SK-N-SH treated with all-trans-retinoic acid at 6 μM for 48 hours (cell line): ENCODE results near the gene TMC6.

ENCODE experiments used
- ATAC-seq: fragments of 200-7000 bp; cut with Tn5 transposase; 3 replicates; pipeline ENCODE4 v1.9.1; 2020; ENCODE audit warnings: mild to moderate bottlenecking, moderate library complexity
- BACH2 ChIP-seq: fragments of 250-450 bp; sonication (Bioruptor Pico); IDR thresholded peaks from 2 replicates; pipeline ENCODE4 v1.9.0; 2021; ENCODE audit warnings: mild to moderate bottlenecking, borderline replicate concordance
- CREB5 ChIP-seq: fragments of 250-450 bp; sonication (Bioruptor Pico); IDR thresholded peaks from 2 replicates; pipeline ENCODE4 v1.5.1; 2020; ENCODE audit warnings: low read depth, mild to moderate bottlenecking, moderate library complexity
- CSDC2 ChIP-seq: fragments of 250-450 bp; sonication (Bioruptor Pico); IDR thresholded peaks from 2 replicates; pipeline ENCODE4 v1.5.0; 2020; ENCODE audit warnings: mild to moderate bottlenecking, moderate library complexity
- CSRNP3 ChIP-seq: fragments of 250-450 bp; sonication (Bioruptor Pico); IDR thresholded peaks from 2 replicates; pipeline ENCODE4 v1.5.1; 2021; ENCODE audit warnings: mild to moderate bottlenecking, moderate library complexity
- ESRRG ChIP-seq: fragments of 250-450 bp; sonication (Bioruptor Pico); IDR thresholded peaks from 2 replicates; pipeline ENCODE4 v1.6.1; 2021; ENCODE audit warnings: mild to moderate bottlenecking
- GLIS3 ChIP-seq: fragments of 250-450 bp; sonication (Bioruptor Pico); IDR thresholded peaks from 2 replicates; pipeline ENCODE4 v1.5.0; 2020; ENCODE audit warnings: mild to moderate bottlenecking, moderate library complexity
- ISL1 ChIP-seq: fragments of 250-450 bp; sonication (Bioruptor Pico); IDR thresholded peaks from 2 replicates; pipeline ENCODE4 v2.1.2; 2022; ENCODE audit warnings: mild to moderate bottlenecking, moderate library complexity
- OSR1 ChIP-seq: fragments of 250-450 bp; sonication (Bioruptor Pico); IDR thresholded peaks from 2 replicates; pipeline ENCODE4 v1.8.0; 2022; ENCODE audit warnings: moderate library complexity, mild to moderate bottlenecking, inconsistent platforms
- PATZ1 ChIP-seq: fragments of 250-450 bp; sonication (Bioruptor Pico); IDR thresholded peaks from 2 replicates; pipeline ENCODE4 v1.8.0; 2020; ENCODE audit warnings: mild to moderate bottlenecking, moderate library complexity, borderline replicate concordance
- POU6F1 ChIP-seq: fragments of 250-450 bp; sonication (Bioruptor Pico); IDR thresholded peaks from 2 replicates; pipeline ENCODE4 v1.8.0; 2021; ENCODE audit warnings: low read depth, mild to moderate bottlenecking, moderate library complexity, borderline replicate concordance
- PPARA ChIP-seq: fragments of 250-450 bp; sonication (Bioruptor Pico); IDR thresholded peaks from 2 replicates; pipeline ENCODE4 v1.5.0; 2020; ENCODE audit warnings: mild to moderate bottlenecking, borderline replicate concordance
- RARB ChIP-seq: fragments of 250-450 bp; sonication (Bioruptor Pico); IDR thresholded peaks from 2 replicates; pipeline ENCODE4 v1.8.0; 2021; ENCODE audit warnings: mild to moderate bottlenecking, moderate library complexity
- SNAI2 ChIP-seq: fragments of 250-450 bp; sonication (Bioruptor Pico); IDR thresholded peaks from 2 replicates; pipeline ENCODE4 v1.5.0; 2020; ENCODE audit warnings: mild to moderate bottlenecking, moderate library complexity
- TCF4 ChIP-seq: fragments of 250-450 bp; sonication (Bioruptor Pico); IDR thresholded peaks from 2 replicates; pipeline ENCODE4 v1.8.0; 2021; ENCODE audit warnings: mild to moderate bottlenecking, moderate library complexity, borderline replicate concordance
- TOX ChIP-seq: fragments of 250-450 bp; sonication (Bioruptor Pico); IDR thresholded peaks from 2 replicates; pipeline ENCODE4 v1.8.0; 2021; ENCODE audit warnings: mild to moderate bottlenecking, moderate library complexity, borderline replicate concordance
- TSHZ2 ChIP-seq: fragments of 250-450 bp; sonication (Bioruptor Pico); IDR thresholded peaks from 2 replicates; pipeline ENCODE4 v1.5.0; 2020; ENCODE audit warnings: mild to moderate bottlenecking, moderate library complexity
- ZC3H10 ChIP-seq: fragments of 250-450 bp; sonication (Bioruptor Pico); IDR thresholded peaks from 2 replicates; pipeline ENCODE4 v1.5.1; 2021; ENCODE audit warnings: mild to moderate bottlenecking, moderate library complexity
- ZFP3 ChIP-seq: fragments of 250-450 bp; sonication (Bioruptor Pico); IDR thresholded peaks from 2 replicates; pipeline ENCODE4 v1.5.0; 2020; ENCODE audit warnings: mild to moderate bottlenecking, moderate library complexity
- ZNF565 ChIP-seq: fragments of 450-650 bp; formaldehyde crosslinking; conservative IDR thresholded peaks from 2 replicates; pipeline ENCODE4 v1.5.0; 2020; ENCODE audit warnings: low read depth, mild to moderate bottlenecking, moderate library complexity
- ZNF70 ChIP-seq: fragments of 450-650 bp; formaldehyde crosslinking; IDR thresholded peaks from 2 replicates; pipeline ENCODE4 v1.5.0; 2020; ENCODE audit warnings: mild to moderate bottlenecking, moderate library complexity

The TMC6 gene

GRCh38 chr17:78138204-78139060 is 9.9 kb upstream of the TMC6 start:
- ATAC-seq = no peak
- TF ChIP-seq TSHZ2 (CRISPR knock-in tag) (no peak), PATZ1 (CRISPR knock-in tag) (no peak), ISL1 (CRISPR knock-in tag) (no peak), GLIS3 (no peak), BACH2 (CRISPR knock-in tag) (no peak), CREB5 (CRISPR knock-in tag) (no peak), ZNF565 (CRISPR knock-in tag) (no peak), ZNF70 (CRISPR knock-in tag) (no peak), ESRRG (no peak), RARB (CRISPR knock-in tag) (no peak), OSR1 (CRISPR knock-in tag) (no peak), PPARA (no peak), CSRNP3 (no peak), TCF4 (CRISPR knock-in tag) (no peak), SNAI2 (CRISPR knock-in tag) (no peak), CSDC2 (CRISPR knock-in tag) (no peak), POU6F1 (CRISPR knock-in tag) (no peak), ZFP3 (CRISPR knock-in tag) (no peak), TOX (CRISPR knock-in tag) (no peak), ZC3H10 (CRISPR knock-in tag) (no peak)

GRCh38 chr17:78137392-78138203 is 9.0 kb upstream of the TMC6 start:
- TF ChIP-seq TSHZ2 (CRISPR knock-in tag) (no peak), TCF4 (CRISPR knock-in tag) (no peak), SNAI2 (CRISPR knock-in tag) (no peak), BACH2 (CRISPR knock-in tag) (no peak), ISL1 (CRISPR knock-in tag) (no peak), RARB (CRISPR knock-in tag) (no peak), PATZ1 (CRISPR knock-in tag) (no peak)

More at GRCh38 chr17:78137392-78138203, 9.0 kb upstream of the TMC6 start:
- ATAC-seq = no peak
